Bronchial epithelial cell (primary cell): Measurements from ENCODE around the gene DNAJC25. TPM values are rescaled to one million over a fixed set of nuclear protein-coding genes. Genes with fewer than 3 reads are reported as not detected.

Experiments
- DNase-seq: peaks from one replicate; pipeline ENCODE4 v3.0.0-alpha.2; 2010; ENCODE audit warnings: low read depth
- FAIRE-seq: peaks from 2 replicates; lab custom pipeline; 2011; peaks lifted over from hg19 to GRCh38; lab: Jason Lieb, UNC
- H3K27me3 ChIP-seq: 2 replicates; pipeline ENCODE4 v1.5.1; 2011; ENCODE audit warnings: low read length; ENCODE audit not compliant: control insufficient read depth, insufficient read depth
- H3K36me3 ChIP-seq: 2 replicates; pipeline ENCODE4 v1.5.1; 2011; ENCODE audit warnings: low read length; ENCODE audit not compliant: control insufficient read depth, insufficient read depth
- H3K4me3 ChIP-seq: 2 replicates; pipeline ENCODE4 v1.5.1; 2011; ENCODE audit warnings: mild to moderate bottlenecking, low read depth, low read length, control low read depth
- total RNA-seq: library from RNA; depleted of rRNA; stranded (reverse); fragments of >200 nt; gene quantifications from 2 replicates; pipeline ENCODE4 v1.2.1, GENCODE V29; 2014
- TF ChIP-seq, protein P1 (sequence below): IDR thresholded peaks from 2 replicates; pipeline ENCODE4 v1.5.1; 2011; ENCODE audit warnings: mild to moderate bottlenecking, moderate library complexity, low read length, control low read depth, inconsistent platforms; ENCODE audit not compliant: insufficient read depth, severe bottlenecking

The DNAJC25 gene
- total RNA-seq, 1 donor from 2014 or later, result 7.1 TPM

DNA sequence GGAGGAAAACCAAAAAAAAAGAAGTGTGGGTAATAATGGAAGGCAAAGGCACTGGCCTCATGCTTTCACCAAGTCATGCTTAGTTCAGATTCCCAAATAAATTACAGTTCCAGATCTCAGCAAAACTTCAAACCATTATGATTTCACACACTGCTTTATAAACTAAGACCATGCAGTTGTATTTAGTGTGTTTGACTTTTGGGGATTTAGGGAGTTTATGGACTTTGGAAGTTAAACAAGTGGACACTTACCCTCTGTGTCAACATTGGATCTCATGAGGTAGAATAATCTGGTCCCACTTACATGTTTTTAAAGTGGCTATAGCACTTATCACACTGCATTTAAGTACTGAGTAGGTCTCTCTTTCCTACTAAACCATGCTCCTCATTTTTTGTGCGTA, 3.7 kb downstream of the DNAJC25 start:
- FAIRE-seq (no peak), DNase-seq (no peak)
- TF ChIP-seq, protein P1, sequence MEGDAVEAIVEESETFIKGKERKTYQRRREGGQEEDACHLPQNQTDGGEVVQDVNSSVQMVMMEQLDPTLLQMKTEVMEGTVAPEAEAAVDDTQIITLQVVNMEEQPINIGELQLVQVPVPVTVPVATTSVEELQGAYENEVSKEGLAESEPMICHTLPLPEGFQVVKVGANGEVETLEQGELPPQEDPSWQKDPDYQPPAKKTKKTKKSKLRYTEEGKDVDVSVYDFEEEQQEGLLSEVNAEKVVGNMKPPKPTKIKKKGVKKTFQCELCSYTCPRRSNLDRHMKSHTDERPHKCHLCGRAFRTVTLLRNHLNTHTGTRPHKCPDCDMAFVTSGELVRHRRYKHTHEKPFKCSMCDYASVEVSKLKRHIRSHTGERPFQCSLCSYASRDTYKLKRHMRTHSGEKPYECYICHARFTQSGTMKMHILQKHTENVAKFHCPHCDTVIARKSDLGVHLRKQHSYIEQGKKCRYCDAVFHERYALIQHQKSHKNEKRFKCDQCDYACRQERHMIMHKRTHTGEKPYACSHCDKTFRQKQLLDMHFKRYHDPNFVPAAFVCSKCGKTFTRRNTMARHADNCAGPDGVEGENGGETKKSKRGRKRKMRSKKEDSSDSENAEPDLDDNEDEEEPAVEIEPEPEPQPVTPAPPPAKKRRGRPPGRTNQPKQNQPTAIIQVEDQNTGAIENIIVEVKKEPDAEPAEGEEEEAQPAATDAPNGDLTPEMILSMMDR, result no peak
- H3K36me3 ChIP-seq, result no peaks in the 10 kb centered on the region
- no peak overlapping the region for H3K4me3 ChIP-seq
- H3K27me3 ChIP-seq, result no peaks in the 10 kb centered on the region

DNA sequence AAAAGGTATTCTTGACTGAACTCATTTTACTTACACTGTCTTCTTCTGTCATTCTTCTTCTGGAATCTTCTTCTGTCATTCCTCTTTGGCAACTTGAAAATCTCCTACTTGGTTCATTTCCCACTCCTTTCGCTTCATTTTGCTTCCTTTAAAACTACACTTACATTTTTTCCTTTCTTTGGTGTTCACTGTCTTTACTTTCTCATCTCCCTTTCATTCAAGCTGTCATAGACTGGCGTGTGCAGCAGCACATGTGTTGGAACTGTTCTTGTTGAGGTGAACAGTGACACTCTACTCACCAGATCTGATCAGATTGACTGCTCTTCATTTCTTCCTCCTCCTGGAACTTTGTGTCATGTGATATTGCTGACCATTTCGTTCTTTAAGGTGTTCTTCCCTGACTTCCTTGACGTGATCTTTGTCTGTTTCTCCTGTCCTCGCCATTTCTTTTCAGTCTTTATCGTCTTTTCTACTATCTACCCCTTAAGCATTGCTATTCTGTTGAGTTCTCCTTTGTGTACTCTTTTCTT, 6.4 kb downstream of the DNAJC25 start:
- Histone ChIP-seq H3K27me3 (no peaks in the 10 kb centered on the region), H3K36me3 (no peaks in the 10 kb centered on the region), H3K4me3 (no peak overlapping the region)
- DNase-seq (no peak), FAIRE-seq (no peak)
- TF ChIP-seq, protein P1, result no peak

DNA sequence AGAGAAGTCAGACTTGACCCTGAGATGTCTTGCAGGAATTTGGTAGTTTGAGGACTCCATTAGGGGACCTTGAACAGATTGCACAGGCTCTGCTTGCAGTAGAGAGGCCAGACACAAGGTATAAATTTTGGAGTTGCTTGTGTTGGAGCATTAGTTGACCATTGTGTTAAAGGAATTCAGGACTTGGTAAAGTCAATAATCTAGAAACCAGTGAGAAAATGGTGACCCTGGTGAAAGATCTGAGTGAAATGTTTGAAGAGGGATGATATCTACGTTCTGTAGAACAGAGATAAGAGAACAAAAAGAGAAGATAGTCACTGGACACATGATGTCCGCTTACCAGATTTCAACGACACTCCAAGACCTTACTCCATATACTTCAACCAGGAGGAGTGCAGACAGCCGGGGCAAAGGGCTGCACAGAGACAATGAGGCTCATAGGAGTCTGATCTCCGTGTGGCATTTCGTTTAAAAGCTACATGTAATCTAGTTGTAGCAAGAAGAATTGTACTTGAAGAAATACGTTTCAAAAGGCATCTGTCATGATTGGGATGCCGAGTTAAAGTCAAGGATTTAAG, 13.2 kb downstream of the DNAJC25 start:
- Histone ChIP-seq H3K27me3 (no peaks in the 10 kb centered on the region), H3K36me3 (peaks cover 10% of the 10 kb centered on the region), H3K4me3 (no peak overlapping the region)
- TF ChIP-seq, protein P1, result no peak
- FAIRE-seq, result no peak
- DNase-seq, result no peak

DNA sequence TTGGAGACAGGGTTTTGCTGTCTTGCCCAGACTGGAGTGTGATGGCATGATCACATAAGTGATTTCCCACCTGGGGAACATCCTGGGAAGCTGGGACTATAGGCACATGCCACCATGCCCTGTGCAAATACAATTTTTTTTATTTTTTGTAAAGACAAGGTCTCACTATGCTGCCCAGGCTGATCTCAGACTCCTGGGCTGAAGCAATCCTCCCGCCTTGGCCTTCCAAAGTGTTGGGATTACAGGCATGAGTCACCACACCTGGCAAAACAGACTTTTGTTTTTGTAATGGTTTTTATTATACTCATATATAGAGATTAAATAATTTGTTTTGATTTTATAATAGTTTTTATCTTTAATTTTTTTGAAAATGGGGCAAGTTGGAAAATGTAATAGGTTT, 14.7 kb downstream of the DNAJC25 start:
- DNase-seq (peak; percentile 21), FAIRE-seq (no peak)
- peaks cover 10% of the 10 kb centered on the region for H3K36me3 ChIP-seq
- TF ChIP-seq, protein P1, result no peak
- H3K4me3 ChIP-seq, result no peak overlapping the region
- no peaks in the 10 kb centered on the region for H3K27me3 ChIP-seq

DNA sequence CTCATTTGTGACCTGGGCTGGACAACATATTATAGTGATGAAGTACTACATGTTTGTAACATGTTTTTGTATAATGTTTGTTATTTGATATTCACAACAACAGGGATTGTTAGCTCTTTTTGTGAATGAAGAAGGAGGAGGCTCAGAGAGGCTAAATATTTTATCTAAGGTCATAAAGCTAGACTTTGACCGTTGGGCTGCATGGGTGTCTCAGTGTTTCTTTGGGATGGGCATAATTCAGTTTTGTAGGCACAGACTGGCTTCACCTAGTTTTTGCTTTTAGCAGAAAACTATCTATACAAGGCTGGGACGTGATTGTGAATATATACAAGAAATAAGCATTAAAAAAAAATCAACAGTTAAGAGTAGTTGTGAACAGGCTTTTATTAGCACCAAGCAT, 15.3 kb downstream of the DNAJC25 start:
- H3K4me3 ChIP-seq, result no peak overlapping the region
- FAIRE-seq, result no peak
- TF ChIP-seq, protein P1, result no peak
- DNase-seq, result no peak
- peaks cover 10% of the 10 kb centered on the region for H3K36me3 ChIP-seq
- no peaks in the 10 kb centered on the region for H3K27me3 ChIP-seq

DNA sequence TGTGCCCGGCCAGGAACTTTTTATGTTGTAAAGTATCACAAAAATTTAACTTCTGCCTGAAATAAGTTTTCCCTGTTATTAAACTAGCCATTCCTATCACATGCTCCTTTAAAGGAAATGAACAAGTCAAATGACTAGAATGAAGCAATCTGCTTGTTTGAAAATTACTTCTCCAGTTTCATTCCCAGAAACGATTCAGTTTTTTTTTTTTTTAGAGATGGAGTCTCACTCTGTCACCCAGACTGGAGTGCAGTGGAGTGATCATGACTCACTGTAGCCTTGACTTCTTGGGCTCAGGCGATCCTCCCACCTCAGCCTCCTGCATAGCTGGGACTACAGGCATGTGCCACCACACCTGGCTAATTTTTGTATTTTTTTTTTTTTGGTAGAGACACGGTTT, 16.9 kb downstream of the DNAJC25 start:
- no peak overlapping the region for H3K4me3 ChIP-seq
- TF ChIP-seq, protein P1, result no peak

More for the DNA sequence above, 16.9 kb downstream of the DNAJC25 start:
- FAIRE-seq (no peak), DNase-seq (no peak)
- Histone ChIP-seq H3K36me3 (peaks cover 7% of the 10 kb centered on the region), H3K27me3 (no peaks in the 10 kb centered on the region)
